NCI-H510A (cell line): Measurements from ENCODE around the gene CFAP119.

Source experiments
- DNase-seq: peaks from one replicate; lab custom pipeline; 2025; lab: John Stamatoyannopoulos, UW

Gene CFAP119

DNA sequence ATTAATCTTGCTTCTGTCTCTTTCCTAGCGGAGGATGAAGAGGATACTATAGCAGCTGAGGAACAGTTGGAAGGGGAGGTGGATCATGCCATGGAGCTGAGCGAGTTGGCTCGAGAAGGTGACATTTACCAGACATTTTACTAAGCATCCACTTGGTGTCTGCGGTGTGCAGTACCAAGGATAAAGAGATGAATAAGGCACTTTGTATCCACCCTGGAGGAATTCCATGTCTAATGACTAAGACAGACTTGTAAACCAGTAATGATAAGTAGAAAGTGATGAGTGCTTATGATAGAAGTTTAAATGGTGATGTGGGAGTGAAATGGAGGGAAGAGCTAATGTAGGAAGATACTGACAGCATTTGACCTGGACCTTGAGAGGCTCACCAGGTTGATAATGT lies 50.9 kb downstream of the CFAP119 start:
- no peak for DNase-seq
